GM13977 (cell line): ENCODE data around the gene MFAP5.
"Not testable (repeated sequence)": the region's sequence is repeated elsewhere in the genome, so short reads cannot be mapped to it uniquely, and the experiment has no call there.

Source experiments
- DNase-seq: peaks from one replicate; pipeline ENCODE4 v3.0.0; 2012; ENCODE audit warnings: low spot score
- CTCF ChIP-seq: IDR thresholded peaks from 2 replicates; pipeline ENCODE4 v1.5.1; 2012; ENCODE audit warnings: mild to moderate bottlenecking, control low read depth; ENCODE audit not compliant: insufficient read depth; ENCODE audit errors: extremely low read depth, missing control alignments
- in situ Hi-C: fragments of 300-500 bp; cut with MboI; formaldehyde crosslinking; loops from one replicate; pipeline ENCODE4 v1.12.0; 2022; ENCODE audit warnings: low sequenced_read_pairs, low pct_unique_long_range_greater_than_20kb, mixed read lengths, inconsistent platforms; ENCODE audit not compliant: unreplicated experiment

The MFAP5 gene

GRCh38 chr12:8622646-8623045, 40.0 kb downstream of the MFAP5 start:
- no peak for TF ChIP-seq CTCF
- DNase-seq = no peak
- in situ Hi-C loops = no loop called here

- in situ Hi-C loops = no loop called here
- no peak for DNase-seq
- TF ChIP-seq CTCF = no peak
These were observed 47.4 kb downstream of the MFAP5 start for GRCh38 chr12:8615206-8615605.

DNA sequence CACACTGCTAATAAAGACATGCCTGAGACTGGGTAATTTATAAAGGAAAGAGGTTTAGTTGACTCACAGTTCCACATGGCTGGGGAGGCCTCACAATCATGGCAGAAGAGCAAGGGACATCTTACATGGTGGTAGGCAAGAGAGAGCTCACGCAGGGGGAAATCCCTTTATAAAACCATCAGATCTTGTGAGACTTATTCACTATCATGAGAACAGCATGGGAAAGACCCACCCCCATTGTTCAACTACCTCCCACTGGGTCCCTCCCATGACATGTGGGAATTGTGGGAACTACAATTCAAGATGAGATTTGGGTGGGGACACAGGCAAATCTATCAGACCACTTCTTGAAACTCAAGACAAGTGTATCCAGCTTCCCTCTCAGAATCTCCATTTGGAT, 48.7 kb downstream of the MFAP5 start:
- in situ Hi-C loops = not testable (repeated sequence)

GRCh38 chr12:8612629-8613028, 50.0 kb downstream of the MFAP5 start, which contains the start of gene AICDA:
Gene AICDA (minus strand): TSS chr12:8612859. CDS start chr12:8612767, 92 bp downstream.
- no peak for DNase-seq
- no peak for TF ChIP-seq CTCF
- in situ Hi-C loops = no loop called here

More for the DNA sequence above, 48.7 kb downstream of the MFAP5 start:
- not testable (repeated sequence) for DNase-seq

GRCh38 chr12:8609061-8609570, 53.5 kb downstream of the MFAP5 start:
- TF ChIP-seq CTCF = peak; percentile 69
- in situ Hi-C loops = no loop called here
- DNase-seq = peak; percentile 54

- in situ Hi-C loops = no loop called here
- no peak for TF ChIP-seq CTCF
- no peak for DNase-seq
These were observed 55.7 kb downstream of the MFAP5 start for GRCh38 chr12:8606890-8607289.

DNA sequence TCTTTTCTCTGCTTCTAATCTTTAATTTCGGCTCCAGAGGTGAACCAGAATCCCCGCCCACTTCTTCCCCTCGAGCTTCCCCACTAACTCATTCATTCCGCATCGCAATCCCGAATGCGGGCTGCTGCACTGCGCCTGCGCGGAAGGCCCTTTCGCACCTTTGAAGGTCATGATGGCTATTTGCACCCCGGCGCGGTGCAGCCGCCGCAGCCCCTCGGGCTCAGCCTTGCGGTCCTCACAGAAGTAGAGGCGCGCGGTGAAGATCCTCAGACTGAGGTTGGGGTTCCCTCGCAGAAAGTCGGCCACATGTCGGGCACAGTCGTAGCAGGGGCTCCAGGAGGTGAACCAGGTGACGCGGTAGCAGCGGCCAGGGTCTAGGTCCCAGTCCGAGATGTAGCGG, 57.6 kb downstream of the MFAP5 start:
- no peak for DNase-seq
- in situ Hi-C loops = no loop called here
- no peak for TF ChIP-seq CTCF
